ENCODE data around the gene CLVS2. TPM values are rescaled to one million over a fixed set of nuclear protein-coding genes. Genes with fewer than 3 reads are reported as not detected.

Gene CLVS2
- total RNA-seq, result under 1 TPM in 2 of 4 donors, not detected in 2; 0.09 to 0.13 TPM

GRCh38 chr6:122995921-122996793 lies at the start of gene CLVS2:
TSS of gene CLVS2 (plus strand) at chr6:122996235. CDS start at chr6:122997778, 1,543 bp downstream.
- no peak within 1 kb of the TSS for H3K27ac ChIP-seq
- peaks cover 0 to 7% of the 10 kb centered on the region in 2 donors for H3K27me3 ChIP-seq
- peak within 1 kb of the TSS in 2 of 4 donors; percentile 8 to 30 for H3K4me3 ChIP-seq
- no peaks in the 10 kb centered on the region for H3K9me3 ChIP-seq
- no peaks in the 10 kb centered on the region for H3K36me3 ChIP-seq
- no peak for TF ChIP-seq POLR2A (IDR thresholded peaks at IDR 0.05)
- no peaks in the 10 kb centered on the region for H3K4me1 ChIP-seq
- DNase-seq, result no peak

GRCh38 chr6:122947355-122947754 lies 48.7 kb upstream of the CLVS2 start:
- no peak for DNase-seq

GRCh38 chr6:122953766-122954165 lies 42.3 kb upstream of the CLVS2 start:
- Histone ChIP-seq H3K4me3 (no peak overlapping the region), H3K9me3 (no peaks in the 10 kb centered on the region)
- TF ChIP-seq CTCF (IDR thresholded peaks at IDR 0.05) (no peak), POLR2A (IDR thresholded peaks at IDR 0.05) (no peak)

More at GRCh38 chr6:122947355-122947754, 48.7 kb upstream of the CLVS2 start:
- TF ChIP-seq CTCF (IDR thresholded peaks at IDR 0.05) (no peak), POLR2A (IDR thresholded peaks at IDR 0.05) (no peak)
- no peaks in the 10 kb centered on the region for H3K36me3 ChIP-seq
- H3K27ac ChIP-seq, result no peak overlapping the region
- H3K4me1 ChIP-seq, result no peaks in the 10 kb centered on the region
- H3K27me3 ChIP-seq, result no peaks in the 10 kb centered on the region
- H3K4me3 ChIP-seq, result no peak overlapping the region
- H3K9me3 ChIP-seq, result no peaks in the 10 kb centered on the region

GRCh38 chr6:122956376-122956775 lies 39.7 kb upstream of the CLVS2 start:
- no peak overlapping the region for H3K4me3 ChIP-seq
- TF ChIP-seq CTCF (IDR thresholded peaks at IDR 0.05), result no peak
- no peak for TF ChIP-seq POLR2A (IDR thresholded peaks at IDR 0.05)
- H3K36me3 ChIP-seq, result no peaks in the 10 kb centered on the region
- H3K27me3 ChIP-seq, result no peaks in the 10 kb centered on the region
- no peak for DNase-seq
- H3K9me3 ChIP-seq, result no peaks in the 10 kb centered on the region
- no peaks in the 10 kb centered on the region for H3K4me1 ChIP-seq
- no peak overlapping the region for H3K27ac ChIP-seq

More at GRCh38 chr6:122953766-122954165, 42.3 kb upstream of the CLVS2 start:
- H3K36me3 ChIP-seq, result no peaks in the 10 kb centered on the region
- DNase-seq, result no peak
- no peaks in the 10 kb centered on the region for H3K27me3 ChIP-seq
- H3K4me1 ChIP-seq, result no peaks in the 10 kb centered on the region
- H3K27ac ChIP-seq, result no peak overlapping the region

- H3K27me3 ChIP-seq, result no peaks in the 10 kb centered on the region
- no peak overlapping the region for H3K4me3 ChIP-seq
- no peak overlapping the region for H3K27ac ChIP-seq
- TF ChIP-seq CTCF (IDR thresholded peaks at IDR 0.05), result no peak
- no peak for TF ChIP-seq POLR2A (IDR thresholded peaks at IDR 0.05)
- DNase-seq, result no peak
- no peaks in the 10 kb centered on the region for H3K4me1 ChIP-seq
- H3K36me3 ChIP-seq, result no peaks in the 10 kb centered on the region
- H3K9me3 ChIP-seq, result peaks cover 0 to 6% (median 0%) of the 10 kb centered on the region in 4 donors
These were observed 33.9 kb upstream of the CLVS2 start for GRCh38 chr6:122962000-122962624.

- TF ChIP-seq CTCF (IDR thresholded peaks at IDR 0.05) (no peak), POLR2A (IDR thresholded peaks at IDR 0.05) (no peak)
- H3K36me3 ChIP-seq, result no peaks in the 10 kb centered on the region
These were observed 26.0 kb upstream of the CLVS2 start for GRCh38 chr6:122969999-122970533.

More at GRCh38 chr6:122969999-122970533, 26.0 kb upstream of the CLVS2 start:
- Histone ChIP-seq H3K4me3 (no peak overlapping the region), H3K4me1 (no peaks in the 10 kb centered on the region), H3K27ac (no peak overlapping the region), H3K9me3 (no peaks in the 10 kb centered on the region), H3K27me3 (no peaks in the 10 kb centered on the region)
- DNase-seq, result no peak

Data from Peyer's patch (tissue), 4 donors.